Activated T-cell treated with anti-CD3 and anti-CD28 coated beads for 1 hour (primary cell): ENCODE measurements around the gene ALOX5.
A peak's percentile ranks its signal among the peaks of the same experiment; 100 is the strongest.

Experiments used
- DNase-seq: peaks from one replicate; pipeline ENCODE4 v3.0.0-alpha.2; 2020; ENCODE audit warnings: low read depth

Gene ALOX5

GRCh38 chr10:45444022-45444421 is 70.0 kb downstream of the ALOX5 start:
- DNase-seq = no peak

DNA sequence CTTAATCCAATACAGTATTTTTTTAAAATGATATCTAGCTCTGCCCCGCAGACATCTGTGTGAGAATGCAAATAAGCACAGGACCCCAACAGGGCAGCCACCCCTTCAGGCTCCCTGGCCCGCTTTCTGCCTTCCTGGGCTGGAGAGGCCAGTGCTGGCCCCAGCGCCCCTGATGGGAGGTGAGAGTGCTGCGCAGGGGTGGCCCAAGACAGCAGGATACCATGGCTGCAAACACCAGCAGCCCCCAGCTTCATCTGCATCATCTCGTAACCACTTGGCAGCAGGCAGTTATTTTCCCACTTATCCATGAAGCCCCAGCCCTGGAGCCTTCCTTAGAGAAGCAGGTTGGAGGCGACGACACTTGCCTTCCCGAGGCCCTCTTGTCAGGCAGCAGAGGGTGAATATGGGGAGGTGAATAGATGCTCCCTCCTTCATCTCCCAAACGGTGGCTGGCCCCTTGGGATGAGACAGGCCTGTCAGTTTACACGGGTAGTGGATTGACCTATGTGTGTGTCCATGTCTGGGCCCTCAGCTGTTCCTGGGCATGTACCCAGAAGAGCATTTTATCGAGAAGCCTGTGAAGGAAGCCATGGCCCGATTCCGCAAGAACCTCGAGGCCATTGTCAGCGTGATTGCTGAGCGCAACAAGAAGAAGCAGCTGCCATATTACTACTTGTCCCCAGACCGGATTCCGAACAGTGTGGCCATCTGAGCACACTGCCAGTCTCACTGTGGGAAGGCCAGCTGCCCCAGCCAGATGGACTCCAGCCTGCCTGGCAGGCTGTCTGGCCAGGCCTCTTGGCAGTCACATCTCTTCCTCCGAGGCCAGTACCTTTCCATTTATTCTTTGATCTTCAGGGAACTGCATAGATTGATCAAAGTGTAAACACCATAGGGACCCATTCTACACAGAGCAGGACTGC is 71.2 kb downstream of the ALOX5 start:
- DNase-seq = no peak

DNA sequence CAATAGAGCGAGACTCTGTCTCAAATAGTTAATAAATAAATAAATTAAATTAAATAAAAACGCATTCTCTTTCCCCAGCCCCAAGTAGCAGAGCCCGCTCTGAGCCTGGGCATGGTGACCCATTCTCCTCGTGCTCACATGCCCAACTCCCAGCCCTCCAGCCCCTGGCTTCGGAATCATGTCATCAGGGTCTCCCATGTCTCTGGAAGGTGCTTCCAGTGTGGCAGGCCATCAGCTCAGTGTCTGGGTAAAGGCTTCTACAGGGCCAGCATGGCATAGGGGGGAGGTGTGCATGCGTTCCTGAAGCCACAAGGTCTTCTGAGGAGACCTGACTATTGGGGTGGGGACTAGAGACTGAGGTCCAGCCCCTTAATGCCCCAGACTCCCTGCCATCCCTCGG is 72.8 kb downstream of the ALOX5 start:
- DNase-seq = no peak

DNA sequence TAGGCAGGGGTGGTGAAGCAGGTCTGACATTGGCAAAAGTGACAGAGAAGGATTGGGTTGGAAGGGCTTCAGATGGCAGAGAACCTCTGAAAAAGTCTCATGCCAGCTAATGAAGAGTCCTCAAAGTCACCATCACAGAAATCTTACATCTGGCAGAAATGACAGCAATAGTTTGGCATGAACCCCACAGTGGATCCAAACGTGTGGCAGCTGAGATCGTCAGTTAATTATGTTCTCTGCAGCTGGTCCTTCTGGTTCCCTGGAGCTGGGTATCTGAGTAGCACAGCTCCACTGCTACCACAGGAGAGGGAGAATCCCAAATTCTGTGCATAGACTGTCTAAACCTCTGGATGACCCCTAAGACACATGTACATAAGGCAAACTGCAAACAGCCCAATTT is 73.4 kb downstream of the ALOX5 start:
- DNase-seq = no peak

- no peak for DNase-seq
Observed at GRCh38 chr10:45450866-45451265, 76.8 kb downstream of the ALOX5 start.

GRCh38 chr10:45451407-45451806 is 77.4 kb downstream of the ALOX5 start:
- no peak for DNase-seq

DNA sequence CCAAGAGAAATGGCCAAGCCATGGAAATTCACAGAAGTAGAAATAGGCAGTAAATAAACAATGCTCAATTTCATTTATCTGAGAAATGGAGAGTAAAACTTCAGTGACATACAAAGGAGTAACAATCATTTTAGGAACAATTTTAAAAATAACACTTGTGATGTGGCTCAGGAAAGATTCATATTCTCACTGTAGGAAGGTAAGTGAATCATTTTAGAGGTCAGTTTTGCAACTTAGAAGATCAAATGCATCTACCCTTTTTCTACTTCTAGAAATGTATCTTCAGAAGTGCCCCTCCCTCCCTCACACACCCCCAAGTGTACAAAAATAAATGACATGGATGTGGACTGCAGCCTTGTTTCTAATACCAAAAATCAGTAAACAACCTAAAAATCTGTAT is 78.3 kb downstream of the ALOX5 start:
- no peak for DNase-seq

- no peak for DNase-seq
Observed at GRCh38 chr10:45452743-45453452, 78.9 kb downstream of the ALOX5 start.

DNA sequence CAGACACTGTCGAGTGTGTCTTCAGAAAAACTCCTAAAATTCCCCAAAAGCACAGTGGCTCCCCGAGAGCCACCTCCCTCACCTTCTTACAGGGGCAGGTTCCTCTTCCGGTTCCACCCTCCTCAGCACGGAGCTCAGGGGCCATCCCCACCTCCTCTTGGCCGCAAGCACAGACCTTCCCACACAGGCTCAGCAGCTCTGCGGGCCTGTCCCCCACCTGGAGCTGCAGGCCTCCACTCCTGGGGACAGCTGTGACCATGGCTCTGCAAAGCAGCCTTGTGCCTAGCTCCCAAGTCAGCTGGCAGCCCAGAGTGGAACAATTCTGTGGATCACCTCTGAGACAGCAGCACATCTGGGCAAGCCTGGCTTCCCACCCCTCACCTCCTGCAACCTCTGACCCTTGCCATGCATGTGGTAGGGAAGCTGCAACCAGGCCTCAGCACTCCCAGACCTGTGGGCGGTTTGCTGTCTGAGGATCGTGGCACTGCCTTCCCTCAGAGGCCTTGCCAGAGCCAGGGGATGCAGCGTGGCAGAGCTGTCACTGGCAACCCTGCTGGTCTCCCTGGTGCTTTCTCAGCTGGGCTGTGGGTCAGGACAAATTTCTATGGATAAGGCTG is 79.7 kb downstream of the ALOX5 start:
- DNase-seq = no peak

GRCh38 chr10:45454262-45454661 is 80.2 kb downstream of the ALOX5 start:
- DNase-seq = no peak

DNA sequence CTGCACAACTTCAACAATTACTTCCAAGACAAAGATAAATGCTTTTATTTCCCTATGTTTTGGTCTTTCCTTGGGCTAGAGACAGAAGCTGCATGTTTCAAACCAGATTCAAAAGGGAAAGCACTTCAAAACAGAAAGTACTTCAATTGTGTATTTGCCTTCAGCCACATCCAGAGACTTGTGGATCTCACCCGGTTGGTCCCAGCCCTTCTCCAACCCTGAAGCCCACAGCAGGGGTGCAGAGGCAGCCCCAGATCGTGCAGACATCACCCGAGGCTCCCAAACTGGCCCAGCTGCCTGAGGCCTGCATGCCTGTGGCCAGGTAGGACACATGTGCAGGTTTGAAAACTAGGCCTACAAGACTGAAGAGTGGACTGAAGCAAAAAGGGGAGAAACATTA is 80.8 kb downstream of the ALOX5 start:
- no peak for DNase-seq

DNA sequence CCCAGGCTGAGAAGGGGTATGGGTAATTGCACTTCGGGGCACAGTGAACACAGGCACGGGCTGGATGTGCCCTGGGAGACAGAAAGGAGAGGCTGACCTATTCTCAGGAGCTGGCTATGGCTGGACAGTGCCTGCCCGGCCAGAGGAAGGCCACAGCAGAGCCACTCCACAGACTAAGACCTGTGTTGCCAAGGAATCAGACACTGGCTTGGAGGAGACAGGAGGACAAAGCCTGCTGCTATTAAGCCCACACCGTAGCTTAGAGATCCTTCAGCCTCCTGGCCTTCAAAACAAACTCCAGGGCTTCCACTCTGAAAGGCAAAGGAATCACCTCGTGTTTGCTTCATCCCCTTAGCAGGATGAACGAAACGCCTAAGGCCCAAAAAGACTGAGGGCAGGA is 82.2 kb downstream of the ALOX5 start:
- no peak for DNase-seq

- DNase-seq = no peak
Observed at GRCh38 chr10:45456822-45457221, 82.8 kb downstream of the ALOX5 start.

DNA sequence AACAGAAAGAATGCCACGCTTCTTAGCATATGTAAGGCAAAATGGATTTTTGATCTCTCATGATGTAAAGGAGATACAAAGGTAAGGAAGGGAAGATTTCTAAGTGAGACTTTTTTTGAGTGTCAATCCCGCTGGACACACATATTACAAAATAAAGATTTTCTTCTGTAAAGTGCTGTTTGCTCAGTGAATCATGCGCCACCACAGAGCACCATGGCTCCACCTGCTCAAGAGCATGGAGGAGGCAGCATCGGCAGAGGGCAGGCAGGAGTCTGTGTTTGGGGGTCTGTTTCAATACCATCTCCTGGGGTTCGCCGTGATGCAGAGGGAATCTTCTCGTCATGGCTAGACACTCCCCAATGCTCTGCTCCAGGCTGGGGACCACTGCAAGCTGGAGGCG is 83.5 kb downstream of the ALOX5 start:
- no peak for DNase-seq

- DNase-seq = no peak
Observed at GRCh38 chr10:45460235-45460878, 86.3 kb downstream of the ALOX5 start.

GRCh38 chr10:45461034-45461433 is 87.0 kb downstream of the ALOX5 start:
- no peak for DNase-seq

- no peak for DNase-seq
Observed at GRCh38 chr10:45463244-45464116, 89.5 kb downstream of the ALOX5 start.

- DNase-seq = peak; percentile 67
Observed at GRCh38 chr10:45464958-45465567, 91.0 kb downstream of the ALOX5 start.

DNA sequence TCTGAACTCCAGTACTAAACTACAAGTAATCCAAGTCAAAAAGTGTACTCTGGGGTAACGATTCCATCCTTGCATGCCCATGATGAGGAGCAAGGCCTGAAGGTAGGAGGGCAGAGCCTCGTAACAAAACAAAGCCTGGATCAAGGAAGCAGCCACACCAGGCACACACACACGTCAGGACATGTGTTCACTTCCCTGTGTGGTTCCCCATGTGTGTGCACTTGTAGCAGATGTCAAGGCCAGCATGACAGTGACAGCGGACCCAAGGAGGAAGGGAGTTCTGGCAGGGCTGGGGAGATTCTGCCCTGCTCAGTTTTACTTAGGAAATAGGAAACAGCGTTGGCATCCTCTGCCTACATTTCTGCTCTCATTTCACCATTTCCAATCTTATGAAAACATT is 92.8 kb downstream of the ALOX5 start:
- DNase-seq = no peak

DNA sequence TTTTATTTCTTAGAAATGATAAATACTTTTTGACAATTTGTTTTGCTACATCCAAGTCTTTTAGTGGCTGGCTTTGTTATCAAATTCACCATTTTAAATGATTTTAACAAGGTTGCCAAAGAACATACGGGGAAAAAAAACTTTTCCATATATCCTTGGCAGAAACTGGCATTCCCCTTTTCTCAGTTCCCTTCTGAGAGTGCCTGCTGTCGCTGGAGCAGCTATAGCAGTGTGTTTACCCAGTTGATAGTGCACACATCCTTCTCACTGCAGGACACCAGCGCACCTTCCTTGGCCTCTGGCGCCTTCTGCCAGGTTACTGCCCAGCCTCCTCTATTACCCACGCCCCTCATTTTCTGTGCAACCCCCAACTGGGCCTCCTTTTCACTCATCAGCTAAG is 94.1 kb downstream of the ALOX5 start:
- no peak for DNase-seq
